B cell (primary cell): ENCODE data around the gene CEP85. TPM values are rescaled to one million over a fixed set of nuclear protein-coding genes. Genes with fewer than 3 reads are reported as not detected.
A peak's percentile ranks its signal among the peaks of the same experiment; 100 is the strongest.

Source experiments
- ATAC-seq: fragments of 200-7000 bp; cut with Tn5 transposase; one replicate; pipeline ENCODE4 v1.10.0; 2021; ENCODE audit warnings: low read depth, mild to moderate bottlenecking, moderate number of reproducible peaks, moderate library complexity
- CTCF ChIA-PET: fragments of 350-600 bp; sonication (Branson Sonifier 250); formaldehyde crosslinking; loops from one replicate; lab custom pipeline; 2021; ENCODE audit warnings: antibody characterized with exemption, inconsistent platforms; lab: Charles Lee
- POLR2A ChIA-PET: fragments of 350-600 bp; sonication (Branson Sonifier 250); formaldehyde crosslinking; loops from one replicate; lab custom pipeline; 2021; ENCODE audit warnings: antibody characterized with exemption; lab: Charles Lee
- DNase-seq: peaks from one replicate; pipeline ENCODE4 v3.0.0; 2013
- H2AFZ ChIP-seq: 2 replicates; pipeline ENCODE4 v1.6.1; 2012; ENCODE audit warnings: mild to moderate bottlenecking, low read depth, low read length; ENCODE audit not compliant: insufficient read depth, poor library complexity, severe bottlenecking
- H3K27ac ChIP-seq, 2 donors: 1 replicate in 1 of 2; 2 replicates in 1 of 2; pipeline ENCODE4 v1.5.1; 2012 to 2013; ENCODE audit warnings: low read length in 2 of 2, mild to moderate bottlenecking in 2 of 2, moderate library complexity in 1 of 2
- H3K27me3 ChIP-seq, 4 experiments: fragments of 200-600 bp in 1 of 4; sonication (generic) in 1 of 4; replicated peaks in 1 of 4; 1 replicate in 2 of 4; 2 replicates in 2 of 4; pipeline versions ENCODE4 v1.6.1 to v1.7.0; 2013 to 2016; ENCODE audit warnings: low read length in 3 of 4, mild to moderate bottlenecking in 2 of 4, mixed read lengths in 1 of 4, moderate library complexity in 1 of 4; ENCODE audit not compliant: insufficient read depth in 4 of 4, control insufficient read depth in 3 of 4; ENCODE audit errors: control extremely low read depth in 1 of 4
- H3K36me3 ChIP-seq, 2 experiments: replicated peaks in 1 of 2; 1 replicate in 1 of 2; 2 replicates in 1 of 2; pipeline versions ENCODE4 v1.6.1 to v1.7.1; 2013; ENCODE audit warnings: low read length in 1 of 2; ENCODE audit not compliant: insufficient read depth in 2 of 2, control insufficient read depth in 1 of 2; ENCODE audit errors: control extremely low read depth in 1 of 2, extremely low read depth in 1 of 2
- H3K4me1 ChIP-seq, 2 donors: fragments of 200-600 bp in 1 of 2; sonication (generic) in 1 of 2; 1 replicate in 1 of 2; 2 replicates in 1 of 2; pipeline versions ENCODE4 v1.5.1 to v1.6.1; 2013 to 2017; ENCODE audit warnings: low read length in 2 of 2; ENCODE audit not compliant: control insufficient read depth in 2 of 2, insufficient read depth in 2 of 2
- H3K4me2 ChIP-seq: replicated peaks from 2 replicates; pipeline ENCODE3; 2012; ENCODE audit warnings: mild to moderate bottlenecking, low read depth, low read length; ENCODE audit not compliant: poor library complexity, severe bottlenecking
- H3K4me3 ChIP-seq, 5 experiments: fragments of 200-600 bp in 1 of 5; sonication (generic) in 1 of 5; 1 replicate in 3 of 5; 2 replicates in 2 of 5; pipeline versions ENCODE4 v1.5.1 to v1.7.0; 2011 to 2016; ENCODE audit warnings: low read length in 4 of 5, mild to moderate bottlenecking in 4 of 5, low read depth in 2 of 5, control low read depth in 1 of 5, moderate library complexity in 1 of 5; ENCODE audit not compliant: insufficient read depth in 1 of 5; ENCODE audit errors: control extremely low read depth in 1 of 5, extremely low read depth in 1 of 5
- H3K79me2 ChIP-seq: fragments of 200-600 bp; sonication (generic); one replicate; pipeline ENCODE4 v1.6.0; 2016; ENCODE audit warnings: low read length; ENCODE audit not compliant: control insufficient read depth, insufficient read depth
- H3K9ac ChIP-seq: fragments of 200-600 bp; sonication (generic); 2 replicates; pipeline ENCODE4 v1.6.1; 2017; ENCODE audit warnings: mild to moderate bottlenecking, low read length, moderate library complexity
- H3K9me3 ChIP-seq, 3 donors: one replicate each; pipeline versions ENCODE4 v1.6.1 to v1.7.1; 2013; ENCODE audit warnings: low read length in 2 of 3; ENCODE audit not compliant: control insufficient read depth in 2 of 3, insufficient read depth in 1 of 3; ENCODE audit errors: control extremely low read depth in 1 of 3
- H4K20me1 ChIP-seq: 2 replicates; pipeline ENCODE4 v1.6.0; 2012; ENCODE audit warnings: mild to moderate bottlenecking, low read length; ENCODE audit not compliant: insufficient read depth, control insufficient read depth, poor library complexity, severe bottlenecking
- H3K27ac Mint-ChIP-seq: one replicate; pipeline ENCODE4 v1.8.0; 2021; ENCODE audit warnings: mixed read lengths
- H3K27me3 Mint-ChIP-seq: one replicate; pipeline ENCODE4 v1.8.0; 2021; ENCODE audit warnings: mixed read lengths
- H3K4me1 Mint-ChIP-seq: one replicate; pipeline ENCODE4 v1.8.0; 2021; ENCODE audit warnings: mixed read lengths
- H3K4me3 Mint-ChIP-seq: one replicate; pipeline ENCODE4 v1.8.0; 2021; ENCODE audit warnings: mixed read lengths
- H3K9me3 Mint-ChIP-seq: one replicate; pipeline ENCODE4 v1.8.0; 2022; ENCODE audit warnings: mixed read lengths; ENCODE audit not compliant: insufficient read depth
- CTCF ChIP-seq: fragments of 200-600 bp; IDR thresholded peaks from one replicate; pipeline ENCODE4 v1.8.0; 2022; ENCODE audit warnings: antibody characterized with exemption, mild to moderate bottlenecking
- EZH2 ChIP-seq: IDR thresholded peaks from 2 replicates; pipeline ENCODE4 v1.6.1; 2012; ENCODE audit warnings: borderline replicate concordance, low read depth, mild to moderate bottlenecking, moderate library complexity, low read length; ENCODE audit not compliant: insufficient read depth, poor library complexity, severe bottlenecking
- WGBS: methylation state at CpG from one replicate; pipeline ENCODE4 v1.1.5; 2013; ENCODE audit warnings: missing lambda C conversion rate; ENCODE audit not compliant: insufficient coverage; 5-methylcytosine and 5-hydroxymethylcytosine counted together
- intact Hi-C: fragments of 100-400 bp; cut with micrococcal nuclease; formaldehyde crosslinking; loops from one replicate; pipeline ENCODE4 v1.10.0; 2022
- polyA plus RNA-seq: library from polyadenylated mRNA; depleted of rRNA; stranded (reverse); fragments of >200 nt; gene quantifications from 2 replicates; pipeline ENCODE4 v1.2.3, GENCODE V29; 2012
- total RNA-seq, 2 donors: library from RNA; stranded (reverse); fragments of 120-200 nt in 1 of 2; gene quantifications; 1 replicate in 1 of 2; 2 replicates in 1 of 2; pipeline versions ENCODE4 v1.2.3 to v1.2.4, GENCODE V29; 2013 to 2022

The CEP85 gene
- total and polyA plus RNA-seq, 2 donors (not counting 1 experiment from before 2014, with no cell fraction given), result 16.2 to 16.3 TPM

DNA sequence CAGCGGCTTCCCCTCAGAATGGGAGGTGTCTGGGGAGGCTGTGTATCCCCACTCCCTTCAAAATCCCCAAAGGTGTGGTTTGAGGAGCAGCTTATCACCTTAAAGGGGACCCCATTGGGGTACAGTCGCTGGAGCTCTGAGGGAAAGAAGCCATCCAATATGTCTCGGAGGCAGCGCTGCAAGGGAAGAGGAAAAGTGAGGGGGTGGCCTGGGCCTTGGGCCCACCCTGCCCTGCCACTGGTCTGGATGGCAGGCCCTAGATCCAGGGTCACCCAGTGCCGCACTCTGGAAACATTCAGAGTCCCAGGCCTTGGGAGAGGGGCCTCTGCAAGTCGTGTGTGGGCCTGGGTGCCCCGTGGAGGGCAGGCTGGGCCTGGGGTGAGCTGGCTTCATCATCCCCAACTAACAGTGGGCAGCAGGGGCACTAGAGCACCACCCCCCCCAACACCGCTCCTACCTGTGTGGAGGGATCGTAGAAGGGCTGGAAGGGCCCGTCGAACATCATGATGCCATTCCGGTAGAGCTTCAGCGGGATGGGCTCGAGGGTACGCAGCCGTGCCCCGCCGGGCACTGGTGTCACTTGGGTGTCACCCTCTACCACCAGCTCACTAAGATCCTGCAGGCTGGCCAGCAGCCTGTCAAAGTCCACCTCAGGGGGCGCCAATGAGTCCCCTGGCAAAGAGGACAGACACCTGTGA lies 51.5 kb downstream of the CEP85 start:
- ATAC-seq, result no peak
- Histone ChIP-seq H3K27ac (peak overlapping the region; percentile 93 to 96), H3K4me3 (peak overlapping the region in 1 of 5 experiments; percentile 18), H3K4me2 (peak overlapping the region; percentile 65), H3K4me1 (peaks cover 84 to 94% of the 10 kb centered on the region in 2 donors), H3K27me3 (no peaks in the 10 kb centered on the region), H3K79me2 (peaks cover 28% of the 10 kb centered on the region), H3K9ac (peak overlapping the region; percentile 6), H3K36me3 (peaks cover 2 to 19% of the 10 kb centered on the region in 2 experiments), H3K9me3 (no peaks in the 10 kb centered on the region), H2AFZ (peak overlapping the region; percentile 41), H4K20me1 (peaks cover 16% of the 10 kb centered on the region)
- ChIA-PET POLR2A (interaction anchor here (0.6 to 21.9 kb wide), 8 partner anchors 9 to 147 kb away, joined by 3 to 1239 read pairs (median 12); partner anchors contain the start of genes CD52, CEP85, DHDDS and UBXN11), CTCF (interaction anchor here (1.2 to 26.4 kb wide), 13 partner anchors 8 to 186 kb away, joined by 3 to 1400 read pairs (median 7); partner anchors contain the start of genes CD52, CEP85, DHDDS and SH3BGRL3)
- Mint-ChIP-seq H3K9me3 (no peaks in the 10 kb centered on the region), H3K27ac (peak overlapping the region; percentile 97), H3K27me3 (no peaks in the 10 kb centered on the region), H3K4me1 (peaks cover 94% of the 10 kb centered on the region), H3K4me3 (peak overlapping the region; percentile 87)
- DNase-seq, result peak; percentile 61
- TF ChIP-seq CTCF, result no peak
- intact Hi-C loops, result loop anchor here (1.0 to 10.0 kb wide), 6 partner anchors 36 to 1889 kb away; partner anchors contain the start of genes CEP85, HMGN2, PDIK1L and PTAFR
- WGBS, result 92% methylated on average over 14 of the region's 19 CpGs

DNA sequence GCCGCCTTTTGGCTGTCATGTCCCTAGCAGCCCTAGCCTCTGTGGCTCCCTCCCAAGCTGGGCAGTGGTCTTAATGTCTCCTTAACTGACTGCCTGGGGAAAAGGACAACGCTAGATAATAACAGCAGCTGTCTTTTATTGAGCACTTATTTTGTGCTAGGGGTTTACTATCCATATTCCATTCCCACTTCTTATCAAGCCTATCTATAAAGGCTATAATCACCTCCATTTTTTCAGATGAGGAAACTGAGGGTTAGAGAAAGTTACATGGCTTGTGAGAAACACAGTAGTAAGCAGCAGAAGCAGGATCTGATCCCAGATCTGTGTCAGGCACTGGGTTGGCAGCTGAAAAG lies 52.0 kb downstream of the CEP85 start:
- Histone ChIP-seq H3K27ac (peak overlapping the region; percentile 93 to 96), H3K4me2 (peak overlapping the region; percentile 65), H3K36me3 (peaks cover 2 to 18% of the 10 kb centered on the region in 2 experiments), H2AFZ (no peak overlapping the region), H3K9me3 (no peaks in the 10 kb centered on the region), H3K9ac (peak overlapping the region; percentile 6), H3K4me3 (peak overlapping the region in 1 of 5 experiments; percentile 18), H3K4me1 (peaks cover 84 to 94% of the 10 kb centered on the region in 2 donors), H3K27me3 (no peaks in the 10 kb centered on the region), H4K20me1 (peaks cover 11% of the 10 kb centered on the region), H3K79me2 (peaks cover 23% of the 10 kb centered on the region)
- Mint-ChIP-seq H3K4me3 (peak overlapping the region; percentile 44), H3K4me1 (peaks cover 95% of the 10 kb centered on the region), H3K27me3 (no peaks in the 10 kb centered on the region), H3K9me3 (no peaks in the 10 kb centered on the region), H3K27ac (peak overlapping the region; percentile 97)
- TF ChIP-seq CTCF (no peak), EZH2 (no peak)
- CTCF ChIA-PET, result interaction anchor here (1.2 to 26.4 kb wide), 7 partner anchors 9 to 186 kb away, joined by 3 to 1400 read pairs (median 24); partner anchors contain the start of genes CD52, CEP85, SH3BGRL3 and UBXN11
- ATAC-seq (no peak), DNase-seq (no peak)
- intact Hi-C loops, result loop anchor here (2.0 to 10.0 kb wide), 4 partner anchors 54 to 1889 kb away; partner anchors contain the start of genes CEP85, HMGN2 and PTAFR
- WGBS, result 90% methylated on average over 1 of the region's 2 CpGs
- POLR2A ChIA-PET, result interaction anchor here (2.0 to 21.9 kb wide), 4 partner anchors 10 to 32 kb away, joined by 8 to 1239 read pairs (median 32); partner anchors contain the start of genes CD52 and UBXN11
